K562 (cell line): ENCODE measurements around the gene ECI2. TPM values are rescaled to one million over a fixed set of nuclear protein-coding genes. Genes with fewer than 3 reads are reported as not detected.

Experiments
- CEBPZ ChIP-seq: fragments of 150-350 bp; IDR thresholded peaks from 2 replicates; pipeline ENCODE4 v1.6.1; 2014; ENCODE audit warnings: low read depth, mild to moderate bottlenecking, low read length, borderline replicate concordance
- FOXP4 ChIP-seq: sonication (generic); formaldehyde crosslinking; IDR thresholded peaks from 2 replicates; pipeline ENCODE4 v1.8.0; 2022; ENCODE audit warnings: mild to moderate bottlenecking, missing genetic modification reagents, borderline replicate concordance
- HCFC1 ChIP-seq: IDR thresholded peaks from 2 replicates; pipeline ENCODE4 v1.6.1; 2012; ENCODE audit warnings: low read depth, low read length, improper control_type of control experiment
- HINFP ChIP-seq: fragments of 450-650 bp; conservative IDR thresholded peaks from 2 replicates; pipeline ENCODE4 v1.6.1; 2016; ENCODE audit warnings: missing genetic modification characterization, low read depth, mild to moderate bottlenecking, control low read depth, missing compliant biosample characterization
- KDM2B ChIP-seq: fragments of 250-450 bp; sonication (Bioruptor Pico); IDR thresholded peaks from 2 replicates; pipeline ENCODE4 v1.8.0; 2021; ENCODE audit warnings: mild to moderate bottlenecking, moderate library complexity
- NFATC3 ChIP-seq: fragments of 450-650 bp; IDR thresholded peaks from 2 replicates; pipeline ENCODE4 v1.6.1; 2017; ENCODE audit warnings: mild to moderate bottlenecking
- NKRF ChIP-seq: fragments of 450-650 bp; IDR thresholded peaks from 2 replicates; pipeline ENCODE4 v1.6.1; 2016; ENCODE audit warnings: borderline replicate concordance
- TRIM24 ChIP-seq, 2 experiments: fragments of 450-650 bp; IDR thresholded peaks; 2 replicates each; pipeline ENCODE4 v1.6.1; 2016
- ZNF668 ChIP-seq: fragments of 250-450 bp; sonication (Bioruptor Pico); IDR thresholded peaks from 2 replicates; pipeline ENCODE4 v1.8.0; 2022; ENCODE audit warnings: mild to moderate bottlenecking, inconsistent platforms
- ZNF785 ChIP-seq: fragments of 250-450 bp; sonication (Bioruptor Pico); IDR thresholded peaks from 2 replicates; pipeline ENCODE4 v1.4.0; 2020; ENCODE audit warnings: mild to moderate bottlenecking
- polyA plus RNA-seq, 8 experiments: library from polyadenylated mRNA; depleted of rRNA in 4 of 8; stranded (reverse) in 5 of 8; unstranded in 3 of 8; fragments of >200 nt; fragmentation: Nextera tagmentation in 2 of 8; fragmentation: Illumina TruSeq in 1 of 8; extraction: Ambion mirVana in 2 of 8; extraction: Trizol in 1 of 8; gene quantifications; 2 replicates each; pipeline versions ENCODE4 v1.2.1 to v1.2.3, GENCODE V29; 2011 to 2014; ENCODE audit warnings: inconsistent platforms in 1 of 8, missing spikeins in 1 of 8
- total RNA-seq, 7 experiments: library from RNA; depleted of rRNA in 6 of 7; stranded (reverse); fragments of >200 nt in 6 of 7; fragmentation: Illumina TruSeq in 2 of 7; extraction: Trizol in 2 of 7; gene quantifications; 2 replicates each; pipeline versions ENCODE4 v1.2.1 to v1.2.3, GENCODE V29; 2011 to 2021; ENCODE audit warnings: low replicate concordance in 1 of 7

The ECI2 gene
- total and polyA plus RNA-seq, 9 of the 15 experiments (the other 6 are each of a cell fraction or from before 2014, with no cell fraction given), result 80.7 to 377 (median 142) TPM

GRCh38 chr6:4145083-4145482 is 9.7 kb upstream of the ECI2 start (continued):
- no peak for TF ChIP-seq CEBPZ
- no peak for TF ChIP-seq ZNF668 (CRISPR knock-in tag)
- TF ChIP-seq NFATC3, result no peak
- no peak for TF ChIP-seq HINFP
- TF ChIP-seq FOXP4, result no peak
- no peak for TF ChIP-seq NKRF
- no peak for TF ChIP-seq ZNF785 (CRISPR knock-in tag)
- TF ChIP-seq HCFC1, result no peak
- TF ChIP-seq KDM2B (CRISPR knock-in tag), result no peak
- TF ChIP-seq TRIM24 (IDR thresholded peaks at IDR 0.05), result no peak
- TF ChIP-seq, all 486 proteins: peak for 0
